Measurements from ENCODE around the gene RYR3. TPM values are rescaled to one million over a fixed set of nuclear protein-coding genes. Genes with fewer than 3 reads are reported as not detected.

The RYR3 gene
- total RNA-seq, 1 experiment from 2014 or later: not detected

DNA sequence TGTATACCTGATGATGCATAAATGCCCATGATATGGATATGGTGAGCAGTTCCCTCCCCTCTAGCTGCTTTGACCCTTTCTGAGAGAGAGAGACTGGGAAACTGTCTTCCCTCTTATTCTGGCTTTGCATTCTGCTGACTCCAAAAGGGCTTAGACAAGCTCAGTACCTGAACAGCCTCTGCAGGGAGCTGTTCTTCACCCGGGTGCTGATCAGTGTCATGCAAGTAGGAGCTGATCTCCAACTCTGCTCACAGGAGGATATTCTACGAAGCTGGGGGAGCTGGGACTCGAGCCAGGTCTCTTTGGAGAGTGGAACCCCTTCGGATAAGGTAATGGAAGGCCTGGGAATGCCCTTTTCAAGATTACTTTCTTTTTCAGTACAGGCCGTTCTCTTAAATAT, 237.1 kb downstream of the RYR3 start:
- CTCF ChIA-PET: no interaction called here

DNA sequence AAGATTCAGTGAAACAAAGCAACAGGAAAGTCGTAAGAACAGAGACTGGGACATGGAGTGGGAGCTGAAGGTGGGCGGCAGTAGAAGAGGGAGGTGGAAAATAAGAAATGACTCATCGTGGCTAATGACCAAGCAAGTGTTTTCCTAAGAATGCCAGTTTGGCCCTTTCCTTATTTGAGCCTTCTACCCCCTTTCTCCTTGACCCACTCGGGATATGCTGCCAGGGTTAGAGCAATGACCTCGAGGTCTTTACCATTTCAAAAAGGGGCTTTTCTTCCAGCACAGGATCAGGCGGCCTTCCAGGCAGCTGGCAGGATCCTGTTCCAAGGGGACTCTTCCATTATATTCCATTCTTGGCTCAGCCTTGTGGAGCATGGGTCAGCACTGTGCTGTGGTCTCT, 241.1 kb downstream of the RYR3 start:
- Histone ChIP-seq H3K4me2 (ENCODE audit: low read length) (no peak overlapping the region), H3K9me2 (replicated peaks; ENCODE audit: low read length) (no peaks in the 10 kb centered on the region), H3K9me3 (ENCODE audit: low read length) (no peaks in the 10 kb centered on the region), H3K9ac (ENCODE audit: low read length) (no peak overlapping the region), H3K4me1 (ENCODE audit: insufficient read depth, low read length) (no peaks in the 10 kb centered on the region), H2AFZ (ENCODE audit: low read length) (no peak overlapping the region), H3F3A (ENCODE audit: low read length, unreplicated experiment) (no peaks in the 10 kb centered on the region), H3K4me3 (ENCODE audit: low read length) (no peak overlapping the region), H3K27ac (ENCODE audit: low read length) (no peak overlapping the region), H4K20me1 (ENCODE audit: low read length) (no peaks in the 10 kb centered on the region), H3K27me3 (ENCODE audit: low read length) (peaks cover 91% of the 10 kb centered on the region), H3K79me2 (ENCODE audit: low read length) (no peaks in the 10 kb centered on the region), H3K36me3 (ENCODE audit: low read depth, low read length) (no peaks in the 10 kb centered on the region)
- no TSS peak for BruUV-seq (replicated peaks)
- no peak for DNase-seq
- intact Hi-C loops (cut with micrococcal nuclease): no loop called here
- ChIA-PET CTCF (no interaction called here), POLR2A (ENCODE audit: unreplicated experiment) (no interaction called here)
- TF ChIP-seq, protein P1, sequence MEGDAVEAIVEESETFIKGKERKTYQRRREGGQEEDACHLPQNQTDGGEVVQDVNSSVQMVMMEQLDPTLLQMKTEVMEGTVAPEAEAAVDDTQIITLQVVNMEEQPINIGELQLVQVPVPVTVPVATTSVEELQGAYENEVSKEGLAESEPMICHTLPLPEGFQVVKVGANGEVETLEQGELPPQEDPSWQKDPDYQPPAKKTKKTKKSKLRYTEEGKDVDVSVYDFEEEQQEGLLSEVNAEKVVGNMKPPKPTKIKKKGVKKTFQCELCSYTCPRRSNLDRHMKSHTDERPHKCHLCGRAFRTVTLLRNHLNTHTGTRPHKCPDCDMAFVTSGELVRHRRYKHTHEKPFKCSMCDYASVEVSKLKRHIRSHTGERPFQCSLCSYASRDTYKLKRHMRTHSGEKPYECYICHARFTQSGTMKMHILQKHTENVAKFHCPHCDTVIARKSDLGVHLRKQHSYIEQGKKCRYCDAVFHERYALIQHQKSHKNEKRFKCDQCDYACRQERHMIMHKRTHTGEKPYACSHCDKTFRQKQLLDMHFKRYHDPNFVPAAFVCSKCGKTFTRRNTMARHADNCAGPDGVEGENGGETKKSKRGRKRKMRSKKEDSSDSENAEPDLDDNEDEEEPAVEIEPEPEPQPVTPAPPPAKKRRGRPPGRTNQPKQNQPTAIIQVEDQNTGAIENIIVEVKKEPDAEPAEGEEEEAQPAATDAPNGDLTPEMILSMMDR (conservative IDR thresholded peaks at IDR 0.05; ENCODE audit: low read depth, low read length): no peak
- TF ChIP-seq EZH2phosphoT487 (IDR thresholded peaks at IDR 0.05; ENCODE audit: borderline replicate concordance, low read length) (no peak), EZH2 (IDR thresholded peaks at IDR 0.05; ENCODE audit: low read length, unreplicated experiment) (no peak)
- ATAC-seq: no peak

More for the DNA sequence above, 237.1 kb downstream of the RYR3 start:
- H3K4me1 ChIP-seq (ENCODE audit: insufficient read depth, low read length): no peaks in the 10 kb centered on the region
- H4K20me1 ChIP-seq (ENCODE audit: low read length): no peaks in the 10 kb centered on the region
- no peaks in the 10 kb centered on the region for H3K9me3 ChIP-seq (ENCODE audit: low read length)
- H3F3A ChIP-seq (ENCODE audit: low read length, unreplicated experiment): no peaks in the 10 kb centered on the region
- POLR2A ChIA-PET (ENCODE audit: unreplicated experiment): no interaction called here
- ATAC-seq (peak; percentile 63; the same call in 1 of the 2 replicates), DNase-seq (peak; percentile 63)
- no peaks in the 10 kb centered on the region for H3K79me2 ChIP-seq (ENCODE audit: low read length)
- H2AFZ ChIP-seq (ENCODE audit: low read length): no peak overlapping the region
- no peak overlapping the region for H3K4me3 ChIP-seq (ENCODE audit: low read length)
- no peak overlapping the region for H3K4me2 ChIP-seq (ENCODE audit: low read length)
- no peak overlapping the region for H3K9ac ChIP-seq (ENCODE audit: low read length)
- H3K27ac ChIP-seq (ENCODE audit: low read length): no peak overlapping the region
- no TSS peak for BruUV-seq (replicated peaks)
- no peaks in the 10 kb centered on the region for H3K36me3 ChIP-seq (ENCODE audit: low read depth, low read length)
- no peak for TF ChIP-seq EZH2 (IDR thresholded peaks at IDR 0.05; ENCODE audit: low read length, unreplicated experiment)
- no peak for TF ChIP-seq EZH2phosphoT487 (IDR thresholded peaks at IDR 0.05; ENCODE audit: borderline replicate concordance, low read length)
- TF ChIP-seq, protein P1 (conservative IDR thresholded peaks at IDR 0.05; ENCODE audit: low read depth, low read length): no peak
- no peaks in the 10 kb centered on the region for H3K9me2 ChIP-seq (replicated peaks; ENCODE audit: low read length)
- intact Hi-C loops (cut with micrococcal nuclease): no loop called here
- H3K27me3 ChIP-seq (ENCODE audit: low read length): peaks cover 85% of the 10 kb centered on the region

DNA sequence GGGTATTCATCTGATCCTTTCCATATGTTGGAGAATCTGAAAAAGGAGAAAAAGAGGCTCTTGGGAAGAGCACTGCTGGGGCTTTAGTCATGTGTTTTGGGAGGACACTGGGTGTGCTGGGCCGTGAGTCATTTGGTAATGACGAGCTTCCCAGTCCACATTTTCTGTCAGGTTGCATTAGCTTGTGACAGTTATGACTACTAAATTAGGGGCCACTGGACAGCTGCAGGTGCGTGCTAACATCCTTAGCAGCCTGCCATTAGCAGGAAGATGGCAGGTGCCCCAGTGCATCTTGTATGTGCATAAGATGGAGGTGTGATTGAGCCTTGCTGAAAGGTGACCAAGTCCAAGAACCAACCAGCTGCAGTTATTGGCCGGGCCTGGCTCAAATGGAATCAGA, 242.4 kb downstream of the RYR3 start:
- Histone ChIP-seq H3F3A (ENCODE audit: low read length, unreplicated experiment) (no peaks in the 10 kb centered on the region), H3K36me3 (ENCODE audit: low read depth, low read length) (no peaks in the 10 kb centered on the region), H3K4me1 (ENCODE audit: insufficient read depth, low read length) (no peaks in the 10 kb centered on the region), H3K9me3 (ENCODE audit: low read length) (no peaks in the 10 kb centered on the region), H2AFZ (ENCODE audit: low read length) (no peak overlapping the region), H3K9ac (ENCODE audit: low read length) (no peak overlapping the region), H3K4me2 (ENCODE audit: low read length) (no peak overlapping the region), H3K27me3 (ENCODE audit: low read length) (peaks cover 86% of the 10 kb centered on the region), H3K79me2 (ENCODE audit: low read length) (no peaks in the 10 kb centered on the region), H3K4me3 (ENCODE audit: low read length) (no peak overlapping the region), H3K27ac (ENCODE audit: low read length) (no peak overlapping the region), H4K20me1 (ENCODE audit: low read length) (no peaks in the 10 kb centered on the region), H3K9me2 (replicated peaks; ENCODE audit: low read length) (no peaks in the 10 kb centered on the region)
- DNase-seq (no peak), ATAC-seq (no peak)
- intact Hi-C loops (cut with micrococcal nuclease): no loop called here
- TF ChIP-seq, protein P1 (conservative IDR thresholded peaks at IDR 0.05; ENCODE audit: low read depth, low read length): no peak
- TF ChIP-seq EZH2phosphoT487 (IDR thresholded peaks at IDR 0.05; ENCODE audit: borderline replicate concordance, low read length): no peak
- no peak for TF ChIP-seq EZH2 (IDR thresholded peaks at IDR 0.05; ENCODE audit: low read length, unreplicated experiment)
- POLR2A ChIA-PET (ENCODE audit: unreplicated experiment): no interaction called here
- no TSS peak for BruUV-seq (replicated peaks)
- CTCF ChIA-PET: no interaction called here
